Bladder microvascular endothelial cell (primary cell): ENCODE data around the gene RXYLT1. TPM values are rescaled to one million over a fixed set of nuclear protein-coding genes. Genes with fewer than 3 reads are reported as not detected.

ENCODE experiments used
- total RNA-seq: library from RNA; depleted of rRNA; stranded (reverse); fragments of >200 nt; gene quantifications from 2 replicates; pipeline ENCODE4 v1.2.3, GENCODE V29; 2014

The RXYLT1 gene
- total RNA-seq: 7.3 and 9.4 TPM in 2 replicates

GRCh38 chr12:63779498-63780481 is at the start of gene RXYLT1:
Gene RXYLT1, plus strand, starts transcription at chr12:63779909. Its CDS starts 52 bp downstream, at chr12:63779961.

GRCh38 chr12:63844391-63845341 is 65.0 kb downstream of the RXYLT1 start, which contains the start of gene SRGAP1:
Gene SRGAP1, plus strand, starts transcription at chr12:63844700. Its CDS starts 117 bp downstream, at chr12:63844817.

Other genes with a start within 250 kb of the RXYLT1 start
- gene DPY19L2, start 111.4 kb upstream of the RXYLT1 start, total RNA-seq: 0.16 and 3.2 TPM in 2 replicates
- gene SRGAP1, start 64.8 kb downstream of the RXYLT1 start, total RNA-seq: 2.9 and 7.6 TPM in 2 replicates